Kidney epithelial cell (primary cell): ENCODE measurements around the gene AHSA1. TPM values are rescaled to one million over a fixed set of nuclear protein-coding genes. Genes with fewer than 3 reads are reported as not detected.
"Not testable (repeated sequence)": the region's sequence is repeated elsewhere in the genome, so short reads cannot be mapped to it uniquely, and the experiment has no call there.

Experiments used
- DNase-seq: peaks from one replicate; pipeline ENCODE4 v3.0.0-alpha.2; 2010; ENCODE audit warnings: low read depth
- H3K27me3 ChIP-seq: 2 replicates; pipeline ENCODE4 v1.6.0; 2011; ENCODE audit warnings: low read length; ENCODE audit not compliant: control insufficient read depth, insufficient read depth
- H3K36me3 ChIP-seq: 2 replicates; pipeline ENCODE4 v1.5.1; 2011; ENCODE audit warnings: low read length; ENCODE audit not compliant: control insufficient read depth, insufficient read depth
- H3K4me3 ChIP-seq: 2 replicates; pipeline ENCODE4 v1.5.1; 2011; ENCODE audit warnings: low read depth, mild to moderate bottlenecking, control low read depth, low read length
- total RNA-seq: library from RNA; depleted of rRNA; stranded (reverse); fragments of >200 nt; gene quantifications from 2 replicates; pipeline ENCODE4 v1.2.3, GENCODE V29; 2015
- TF ChIP-seq, protein P1 (sequence below): IDR thresholded peaks from 2 replicates; pipeline ENCODE4 v1.5.1; 2011; ENCODE audit warnings: mild to moderate bottlenecking, moderate library complexity, low read length, control low read depth, inconsistent platforms; ENCODE audit not compliant: insufficient read depth, poor library complexity, severe bottlenecking

The AHSA1 gene
- 104 and 109 TPM in 2 replicates for total RNA-seq

DNA sequence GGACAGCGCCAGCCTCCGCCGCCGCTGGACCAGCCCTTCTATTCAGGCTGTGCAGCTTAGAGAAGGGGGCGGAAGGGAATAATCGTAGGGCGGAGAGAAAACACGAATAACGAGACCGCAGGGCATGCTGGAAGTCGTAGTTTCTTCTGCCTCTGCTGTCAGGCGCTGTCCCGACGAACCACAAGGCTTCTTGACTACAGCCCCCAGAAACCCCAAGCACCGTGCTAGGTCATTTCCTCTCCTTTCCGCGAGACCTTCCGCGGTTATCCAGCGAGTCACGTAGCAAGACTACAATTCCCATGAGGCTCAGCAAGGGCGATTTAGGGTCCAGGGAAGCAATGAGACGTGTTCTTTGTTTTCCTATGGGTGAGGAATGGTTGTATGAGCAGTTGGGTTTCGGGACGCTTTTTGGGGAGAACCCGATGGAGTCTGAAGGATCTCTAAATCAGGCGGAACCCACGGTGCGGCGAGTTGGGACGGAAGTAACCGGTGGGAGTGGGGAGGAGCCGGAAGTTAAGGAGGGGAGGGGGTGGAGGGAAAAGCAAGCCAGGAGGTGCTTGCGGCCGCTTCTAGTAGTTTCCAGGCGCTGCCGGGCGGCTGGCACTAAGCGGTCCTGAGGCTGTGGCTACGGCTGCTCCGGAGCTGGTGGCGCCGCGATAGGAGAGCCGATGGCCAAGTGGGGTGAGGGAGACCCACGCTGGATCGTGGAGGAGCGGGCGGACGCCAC is at the start of gene AHSA1, which contains the start of gene VIPAS39:
AHSA1 (plus strand) TSS at position 572 of the 727 bp plus-strand sequence; CDS start at position 669, 97 bp downstream.
VIPAS39 (minus strand) TSS at position 80 of the 727 bp plus-strand sequence. CDS start 3,499 bp downstream, outside the sequence.
- no peaks in the 10 kb centered on the region for H3K27me3 ChIP-seq
- TF ChIP-seq, protein P1, sequence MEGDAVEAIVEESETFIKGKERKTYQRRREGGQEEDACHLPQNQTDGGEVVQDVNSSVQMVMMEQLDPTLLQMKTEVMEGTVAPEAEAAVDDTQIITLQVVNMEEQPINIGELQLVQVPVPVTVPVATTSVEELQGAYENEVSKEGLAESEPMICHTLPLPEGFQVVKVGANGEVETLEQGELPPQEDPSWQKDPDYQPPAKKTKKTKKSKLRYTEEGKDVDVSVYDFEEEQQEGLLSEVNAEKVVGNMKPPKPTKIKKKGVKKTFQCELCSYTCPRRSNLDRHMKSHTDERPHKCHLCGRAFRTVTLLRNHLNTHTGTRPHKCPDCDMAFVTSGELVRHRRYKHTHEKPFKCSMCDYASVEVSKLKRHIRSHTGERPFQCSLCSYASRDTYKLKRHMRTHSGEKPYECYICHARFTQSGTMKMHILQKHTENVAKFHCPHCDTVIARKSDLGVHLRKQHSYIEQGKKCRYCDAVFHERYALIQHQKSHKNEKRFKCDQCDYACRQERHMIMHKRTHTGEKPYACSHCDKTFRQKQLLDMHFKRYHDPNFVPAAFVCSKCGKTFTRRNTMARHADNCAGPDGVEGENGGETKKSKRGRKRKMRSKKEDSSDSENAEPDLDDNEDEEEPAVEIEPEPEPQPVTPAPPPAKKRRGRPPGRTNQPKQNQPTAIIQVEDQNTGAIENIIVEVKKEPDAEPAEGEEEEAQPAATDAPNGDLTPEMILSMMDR: no peak
- H3K36me3 ChIP-seq: no peaks in the 10 kb centered on the region
- DNase-seq: peak; percentile 99
- H3K4me3 ChIP-seq: peak within 1 kb of the TSS; percentile 88

DNA sequence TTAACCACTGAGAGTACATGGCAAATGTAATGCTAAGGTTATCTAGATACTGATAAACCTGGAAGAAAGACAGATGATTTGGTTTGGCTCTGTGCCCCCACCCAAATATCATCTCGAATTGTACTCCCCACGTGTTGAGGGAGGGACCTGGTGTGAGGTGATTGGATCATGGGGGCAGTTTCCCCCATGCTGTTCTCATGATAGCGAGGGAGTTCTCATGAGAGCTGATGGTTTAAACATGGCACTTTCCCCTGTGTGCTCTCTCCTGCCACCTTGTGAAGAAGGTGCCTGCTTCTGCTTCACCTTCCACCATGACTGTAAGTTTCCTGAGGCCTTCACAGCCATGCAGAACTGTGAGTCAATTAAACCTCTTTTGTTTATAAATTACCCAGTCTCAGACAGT is 48.8 kb upstream of the AHSA1 start:
- Histone ChIP-seq H3K27me3 (no peaks in the 10 kb centered on the region), H3K36me3 (no peaks in the 10 kb centered on the region), H3K4me3 (no peak overlapping the region)
- TF ChIP-seq, protein P1: no peak
- no peak for DNase-seq

DNA sequence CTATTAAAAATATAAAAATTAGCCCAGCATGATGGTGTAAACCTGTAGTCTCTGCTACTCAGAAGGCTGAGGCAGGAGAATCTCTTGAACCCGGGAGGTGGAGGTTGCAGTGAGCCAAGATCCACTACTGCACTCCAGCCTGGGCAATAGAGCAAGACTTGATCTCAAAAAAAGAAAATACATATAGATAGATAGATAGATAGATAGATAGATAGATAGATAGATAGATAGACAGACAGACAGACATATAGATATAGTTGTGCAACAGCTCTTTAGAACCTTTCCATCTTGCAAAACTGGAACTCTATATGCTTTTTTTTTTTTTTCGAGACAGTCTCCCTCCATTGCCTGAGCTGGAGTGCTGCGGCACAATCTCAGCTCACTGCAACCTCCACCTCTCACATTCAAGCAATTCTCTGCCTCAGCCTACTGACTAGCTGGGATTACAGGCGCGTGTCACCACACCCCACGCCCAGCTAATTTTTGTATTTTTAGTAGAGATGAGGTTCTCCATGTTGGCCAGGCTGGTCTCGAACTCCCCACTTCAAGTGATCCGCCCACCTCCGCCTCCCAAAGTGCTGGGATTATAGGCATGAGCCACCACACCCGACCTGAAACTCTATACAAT is 42.4 kb upstream of the AHSA1 start:
- not testable (repeated sequence) for H3K27me3 ChIP-seq, H3K4me3 ChIP-seq, DNase-seq, H3K36me3 ChIP-seq

DNA sequence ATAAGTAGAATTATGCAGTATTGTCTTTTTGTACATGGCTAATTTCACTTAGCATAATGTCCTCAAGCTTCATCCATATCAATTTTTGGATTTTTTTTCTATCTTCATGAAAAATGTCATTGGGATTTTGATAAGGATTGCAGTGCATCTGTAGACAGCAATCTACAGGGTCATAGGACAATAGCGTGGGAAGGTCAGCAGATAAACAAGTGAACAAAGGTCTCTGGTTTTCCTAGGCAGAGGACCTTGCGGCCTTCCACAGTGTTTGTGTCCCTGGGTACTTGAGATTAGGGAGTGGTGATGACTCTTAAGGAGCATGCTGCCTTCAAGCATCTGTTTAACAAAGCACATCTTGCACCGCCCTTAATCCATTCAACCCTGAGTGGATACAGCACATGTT is 41.8 kb upstream of the AHSA1 start:
- H3K27me3 ChIP-seq, DNase-seq, H3K4me3 ChIP-seq, H3K36me3 ChIP-seq: not testable (repeated sequence)

DNA sequence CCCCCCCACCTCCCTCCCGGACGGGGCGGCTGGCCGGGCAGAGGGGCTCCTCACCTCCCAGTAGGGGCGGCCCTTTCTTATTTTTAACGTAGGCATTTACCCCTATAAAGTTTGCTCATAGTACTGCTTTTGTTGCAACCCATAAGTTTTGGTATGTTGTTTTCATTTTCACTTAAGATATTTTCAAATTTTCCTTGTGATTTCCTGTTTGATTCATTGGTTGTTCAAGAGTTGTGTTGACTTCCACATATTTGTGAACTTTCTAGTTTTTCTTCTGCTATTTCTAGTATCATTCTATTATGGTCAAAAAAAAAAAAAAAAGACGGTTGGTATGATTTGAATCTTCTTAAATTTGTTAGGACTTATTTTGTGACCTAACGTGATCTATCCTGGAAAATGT is 41.1 kb upstream of the AHSA1 start:
- DNase-seq: no peak
- no peak overlapping the region for H3K4me3 ChIP-seq
- H3K27me3 ChIP-seq: no peaks in the 10 kb centered on the region
- no peaks in the 10 kb centered on the region for H3K36me3 ChIP-seq
- TF ChIP-seq, protein P1: no peak

DNA sequence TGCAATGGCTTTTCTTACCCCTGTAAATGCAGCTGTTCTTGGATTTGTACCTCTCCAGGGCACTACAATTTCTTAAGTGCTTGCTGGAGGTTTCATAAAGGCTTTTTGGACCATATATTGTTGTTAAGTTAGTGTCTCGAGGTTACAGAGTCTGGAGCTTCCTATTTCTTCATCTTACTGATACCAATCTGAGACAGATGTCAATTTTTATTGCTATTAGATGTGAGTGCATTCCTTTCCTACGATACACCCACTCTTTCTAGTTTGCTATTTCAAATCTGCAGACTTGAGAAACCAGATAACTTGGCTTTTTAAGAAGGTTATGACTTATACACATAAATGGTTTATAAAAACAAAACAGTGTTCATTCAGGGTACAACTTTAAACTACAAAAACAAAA is 36.7 kb upstream of the AHSA1 start:
- Histone ChIP-seq H3K4me3 (no peak overlapping the region), H3K36me3 (peaks cover 2% of the 10 kb centered on the region), H3K27me3 (no peaks in the 10 kb centered on the region)
- DNase-seq: no peak
- TF ChIP-seq, protein P1: no peak
